Measurements from ENCODE around the gene SH3BP5.

DNA sequence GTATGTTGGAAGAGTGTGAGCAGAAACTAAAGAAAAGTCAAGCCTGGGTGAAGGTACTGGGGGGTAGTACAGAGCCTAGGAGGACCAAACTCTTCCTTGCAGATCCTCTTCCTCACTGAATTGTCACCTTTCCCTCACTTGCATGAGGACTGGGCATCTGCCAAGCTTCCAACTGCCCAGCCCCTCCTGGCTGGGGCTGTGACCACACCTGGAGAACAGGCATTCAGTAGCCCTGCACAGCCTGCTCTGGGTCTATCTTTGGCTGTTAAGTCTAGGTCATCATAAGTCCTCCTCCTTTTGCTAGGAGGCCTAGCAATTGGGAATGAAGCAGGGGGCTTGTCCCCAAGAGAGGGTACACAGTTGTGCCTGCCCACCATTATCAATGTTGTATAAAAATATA, 71.1 kb downstream of the SH3BP5 start:
- no peak for TF ChIP-seq EZH2 (optimal IDR thresholded peaks at IDR 0.05; ENCODE audit: low read depth, low read length)
- TF ChIP-seq, protein P1, sequence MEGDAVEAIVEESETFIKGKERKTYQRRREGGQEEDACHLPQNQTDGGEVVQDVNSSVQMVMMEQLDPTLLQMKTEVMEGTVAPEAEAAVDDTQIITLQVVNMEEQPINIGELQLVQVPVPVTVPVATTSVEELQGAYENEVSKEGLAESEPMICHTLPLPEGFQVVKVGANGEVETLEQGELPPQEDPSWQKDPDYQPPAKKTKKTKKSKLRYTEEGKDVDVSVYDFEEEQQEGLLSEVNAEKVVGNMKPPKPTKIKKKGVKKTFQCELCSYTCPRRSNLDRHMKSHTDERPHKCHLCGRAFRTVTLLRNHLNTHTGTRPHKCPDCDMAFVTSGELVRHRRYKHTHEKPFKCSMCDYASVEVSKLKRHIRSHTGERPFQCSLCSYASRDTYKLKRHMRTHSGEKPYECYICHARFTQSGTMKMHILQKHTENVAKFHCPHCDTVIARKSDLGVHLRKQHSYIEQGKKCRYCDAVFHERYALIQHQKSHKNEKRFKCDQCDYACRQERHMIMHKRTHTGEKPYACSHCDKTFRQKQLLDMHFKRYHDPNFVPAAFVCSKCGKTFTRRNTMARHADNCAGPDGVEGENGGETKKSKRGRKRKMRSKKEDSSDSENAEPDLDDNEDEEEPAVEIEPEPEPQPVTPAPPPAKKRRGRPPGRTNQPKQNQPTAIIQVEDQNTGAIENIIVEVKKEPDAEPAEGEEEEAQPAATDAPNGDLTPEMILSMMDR (IDR thresholded peaks at IDR 0.05; ENCODE audit: low read length), result no peak
- TF ChIP-seq EZH2phosphoT487 (IDR thresholded peaks at IDR 0.05; ENCODE audit: low read length), result no peak
